ENCODE data around the gene OR13A1. TPM values are rescaled to one million over a fixed set of nuclear protein-coding genes. Genes with fewer than 3 reads are reported as not detected.
"Not testable (repeated sequence)": the region's sequence is repeated elsewhere in the genome, so short reads cannot be mapped to it uniquely, and the experiment has no call there.

Gene OR13A1
- total RNA-seq, 1 donor from 2014 or later = not detected

DNA sequence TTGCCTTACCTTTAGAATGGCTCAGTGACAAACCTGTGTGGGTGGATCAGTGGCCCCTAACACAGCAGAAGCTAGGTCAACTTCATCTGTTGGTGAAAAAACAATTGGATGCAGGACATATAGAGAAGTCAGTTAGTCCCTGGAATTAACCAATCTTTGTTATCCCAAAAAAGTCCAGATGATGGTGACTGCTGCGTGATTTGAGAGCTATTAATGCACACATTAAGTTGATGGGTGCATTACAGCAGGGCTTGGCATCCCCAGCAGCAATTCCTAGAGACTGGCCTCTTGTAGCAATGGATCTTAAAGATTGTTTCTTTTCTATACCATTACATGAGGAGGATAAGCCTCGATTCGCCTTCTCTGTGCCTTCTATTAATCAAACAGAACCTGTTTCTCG is 33.3 kb downstream of the OR13A1 start:
- no peak for DNase-seq (ENCODE audit: low read depth)

- no peak for DNase-seq (ENCODE audit: low read depth)
Measured at GRCh38 chr10:45280113-45280760, 35.2 kb downstream of the OR13A1 start.

- DNase-seq (ENCODE audit: low read depth) = no peak
Measured at GRCh38 chr10:45279682-45280081, 35.7 kb downstream of the OR13A1 start.

DNA sequence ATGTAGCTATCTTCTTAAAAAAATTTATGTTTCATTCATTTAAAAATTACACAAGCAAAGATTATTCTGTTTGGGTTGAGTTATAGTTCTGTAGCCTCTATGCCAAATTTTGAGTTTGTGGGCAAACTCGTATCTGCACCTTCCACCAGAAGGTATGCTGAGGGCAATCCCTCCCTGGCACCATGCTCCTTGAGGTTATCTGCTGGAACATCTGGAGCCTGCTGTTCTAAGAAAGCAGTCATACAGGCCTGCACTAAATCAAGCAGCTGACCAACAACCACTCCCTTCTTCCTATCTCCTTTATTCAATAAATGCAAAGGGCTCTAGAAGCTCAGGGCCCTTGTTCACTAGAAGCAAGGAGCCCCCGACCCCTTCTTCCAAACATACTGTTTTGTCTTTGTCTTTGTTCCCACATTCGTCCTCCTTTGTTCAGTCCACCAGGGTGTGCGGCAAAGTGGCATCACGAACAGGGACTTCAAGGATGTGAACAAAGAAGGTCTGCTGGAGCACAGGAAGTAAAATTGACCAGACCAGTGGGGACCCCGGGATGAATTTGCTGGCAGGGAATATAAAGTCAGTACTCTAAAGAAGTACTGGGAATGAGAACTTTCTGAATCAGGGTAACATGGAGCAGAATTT is 36.4 kb downstream of the OR13A1 start:
- DNase-seq (ENCODE audit: low read depth) = no peak

- DNase-seq (ENCODE audit: low read depth) = not testable (repeated sequence)
Measured at GRCh38 chr10:45276146-45276545, 39.3 kb downstream of the OR13A1 start.

DNA sequence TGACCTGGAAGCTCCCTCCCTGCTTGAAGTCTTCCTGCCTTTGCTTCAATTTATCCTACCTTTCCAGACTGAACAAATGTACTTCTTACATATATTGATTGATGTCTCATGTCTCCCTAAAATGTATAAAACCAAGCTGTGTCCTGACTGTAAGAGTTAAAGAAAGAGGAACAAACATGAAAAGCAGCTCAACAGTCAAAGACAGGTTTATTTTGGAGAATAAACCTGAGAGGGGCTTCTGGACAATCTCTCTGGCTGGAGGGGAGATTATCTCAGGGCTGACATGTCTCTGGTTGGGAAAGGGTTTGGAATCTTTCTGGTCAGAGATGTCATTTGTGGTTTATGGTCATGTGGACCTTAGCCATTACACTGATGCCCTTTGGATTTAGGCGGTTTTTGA is 41.0 kb downstream of the OR13A1 start:
- DNase-seq (ENCODE audit: low read depth) = no peak

DNA sequence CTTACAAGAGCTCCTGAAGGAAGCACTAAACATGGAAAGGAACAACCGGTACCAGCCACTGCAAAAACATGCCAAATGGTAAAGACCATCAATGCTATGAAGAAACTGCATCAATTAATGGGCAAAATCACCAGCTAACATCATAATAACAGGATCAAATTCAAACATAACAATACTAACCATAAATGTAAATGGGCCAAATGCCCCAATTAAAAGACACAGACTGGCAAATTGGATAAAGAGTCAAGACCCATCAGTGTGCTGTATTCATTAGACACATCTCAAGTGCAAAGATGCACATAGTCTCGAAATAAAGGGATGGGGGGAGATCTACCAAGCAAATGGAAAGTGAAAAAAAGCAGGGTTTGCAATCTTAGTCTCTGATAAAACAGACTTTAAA is 47.6 kb downstream of the OR13A1 start:
- DNase-seq (ENCODE audit: low read depth) = not testable (repeated sequence)

- no peak for DNase-seq (ENCODE audit: low read depth)
Measured at GRCh38 chr10:45265996-45266395, 49.4 kb downstream of the OR13A1 start.

GRCh38 chr10:45261946-45262345 is 53.5 kb downstream of the OR13A1 start:
- DNase-seq (ENCODE audit: low read depth) = no peak

DNA sequence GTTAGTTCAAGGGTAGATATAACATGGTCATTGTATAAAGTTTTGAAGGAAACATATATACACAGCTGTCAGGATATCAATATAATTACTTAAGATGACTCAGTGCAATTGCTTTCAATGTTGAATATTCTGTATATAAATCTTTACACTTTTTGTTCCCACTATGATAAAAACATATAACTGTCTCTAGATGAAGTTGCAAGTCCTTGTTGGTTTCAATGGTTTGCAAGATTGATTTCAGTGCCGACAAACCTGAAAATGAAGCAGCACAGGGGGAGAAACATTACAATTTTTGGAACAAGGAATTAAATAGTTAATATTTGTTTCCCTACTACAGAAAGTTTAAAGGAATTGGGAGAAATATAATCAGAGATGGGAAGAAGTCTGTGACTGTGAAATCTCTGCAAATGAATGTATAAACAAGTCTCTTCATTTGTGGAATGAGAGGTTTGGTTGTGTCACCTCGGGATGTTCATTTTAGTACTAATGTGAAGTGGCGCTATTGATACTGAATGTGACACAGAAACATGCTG is 54.1 kb downstream of the OR13A1 start:
- no peak for DNase-seq (ENCODE audit: low read depth)

DNA sequence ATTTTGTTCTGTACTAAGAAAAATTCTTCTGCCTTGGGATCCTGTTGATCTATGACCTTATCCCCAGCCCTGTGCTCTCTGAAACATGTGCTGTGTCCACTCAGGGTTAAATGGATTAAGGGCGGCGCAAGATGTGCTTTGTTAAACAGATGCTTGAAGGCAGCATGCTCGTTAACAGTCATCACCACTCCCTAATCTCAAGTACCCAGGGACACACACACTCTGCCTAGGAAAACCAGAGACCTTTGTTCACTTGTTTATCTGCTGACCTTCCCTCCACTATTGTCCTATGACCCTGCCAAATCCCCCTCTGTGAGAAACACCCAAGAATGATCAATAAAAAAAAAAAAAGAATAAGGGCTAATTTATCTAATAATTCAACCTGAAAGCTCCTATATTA is 54.8 kb downstream of the OR13A1 start:
- DNase-seq (ENCODE audit: low read depth) = not testable (repeated sequence)

DNA sequence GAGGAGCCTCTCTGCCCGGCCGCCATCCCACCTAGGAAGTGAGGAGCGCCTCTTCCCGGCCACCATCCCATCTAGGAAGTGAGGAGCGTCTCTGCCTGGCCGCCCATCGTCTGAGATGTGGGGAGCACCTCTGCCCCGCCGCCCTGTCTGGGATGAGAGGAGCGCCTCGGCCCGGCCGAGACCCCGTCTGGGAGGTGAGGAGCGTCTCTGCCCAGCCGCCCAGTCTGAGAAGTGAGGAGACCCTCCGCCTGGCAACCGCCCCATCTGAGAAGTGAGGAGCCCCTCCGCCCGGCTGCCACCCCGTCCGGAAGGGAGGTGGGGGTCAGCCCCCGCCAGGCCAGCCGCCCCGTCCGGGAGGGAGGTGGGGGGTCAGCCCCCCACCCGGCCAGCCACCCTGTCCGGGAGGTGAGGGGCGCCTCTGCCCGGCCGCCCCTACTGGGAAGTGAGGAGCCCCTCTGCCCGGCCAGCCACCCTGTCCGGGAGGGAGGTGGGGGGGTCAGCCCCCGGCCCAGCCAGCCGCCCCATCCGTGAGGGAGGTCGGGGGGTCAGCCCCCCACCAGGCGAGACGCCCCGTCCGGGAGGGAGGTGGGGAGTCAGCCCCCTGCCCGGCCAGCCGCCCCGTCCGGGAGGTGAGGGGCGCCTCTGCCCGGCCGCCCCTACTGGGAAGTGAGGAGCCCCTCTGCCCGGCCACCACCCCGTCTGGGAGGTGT is 55.5 kb downstream of the OR13A1 start:
- DNase-seq (ENCODE audit: low read depth) = not testable (repeated sequence)

DNA sequence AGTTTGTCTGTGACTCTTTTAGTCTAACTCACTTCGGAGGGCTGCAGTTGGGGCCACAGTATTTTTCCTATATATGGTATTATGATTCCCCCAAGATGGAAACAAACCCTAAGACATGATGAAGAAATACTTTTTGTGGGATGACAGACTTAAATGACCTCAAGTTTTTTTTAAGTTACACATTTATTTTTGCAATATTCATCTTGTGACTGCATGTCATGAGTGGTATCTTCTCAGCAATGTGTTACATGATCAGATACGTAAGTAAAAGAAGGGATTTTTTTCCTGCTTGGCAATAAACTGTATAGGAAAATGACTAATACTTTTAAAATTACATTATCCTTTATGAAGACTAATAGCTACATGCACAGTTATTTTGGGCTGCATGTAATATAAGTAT is 57.8 kb downstream of the OR13A1 start:
- no peak for DNase-seq (ENCODE audit: low read depth)

DNA sequence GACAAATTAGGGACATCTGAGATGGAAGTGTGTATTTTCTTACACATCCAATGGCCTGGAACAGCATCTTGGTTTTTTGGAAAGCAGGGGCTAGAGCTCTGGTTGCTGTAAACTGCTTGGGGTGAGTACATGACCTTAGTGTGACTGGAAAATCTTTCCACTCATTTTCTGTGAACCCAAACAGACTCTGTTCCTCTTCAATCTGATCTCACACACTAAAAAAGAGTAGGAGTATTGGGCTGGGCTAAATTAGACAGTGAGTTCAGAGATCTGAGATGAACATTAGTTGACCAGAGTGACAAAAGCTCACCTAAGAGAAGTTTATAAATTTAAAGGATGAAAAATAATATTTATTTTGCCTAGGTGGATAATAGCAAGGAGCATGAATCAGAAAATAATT is 59.2 kb downstream of the OR13A1 start:
- DNase-seq (ENCODE audit: low read depth) = no peak

DNA sequence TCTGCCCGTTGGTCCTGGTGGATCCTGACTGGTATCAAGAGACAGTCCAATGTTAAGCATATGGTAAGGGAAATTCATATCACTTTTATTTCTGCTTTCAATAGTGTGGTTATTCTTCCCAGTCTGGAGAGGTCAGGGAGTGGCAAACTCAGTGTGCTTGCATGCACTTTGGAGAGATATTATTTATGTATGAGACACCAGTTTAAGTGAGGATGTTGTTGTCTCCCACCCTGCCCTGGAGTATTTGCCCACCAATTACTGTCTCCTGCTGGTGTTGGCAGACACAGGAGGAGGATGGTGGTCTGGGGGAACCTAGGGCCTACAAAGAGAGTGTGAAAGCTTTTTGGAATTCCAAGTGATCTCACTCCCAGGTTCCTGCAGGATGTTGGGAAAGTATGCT is 59.7 kb downstream of the OR13A1 start:
- DNase-seq (ENCODE audit: low read depth) = no peak

DNA sequence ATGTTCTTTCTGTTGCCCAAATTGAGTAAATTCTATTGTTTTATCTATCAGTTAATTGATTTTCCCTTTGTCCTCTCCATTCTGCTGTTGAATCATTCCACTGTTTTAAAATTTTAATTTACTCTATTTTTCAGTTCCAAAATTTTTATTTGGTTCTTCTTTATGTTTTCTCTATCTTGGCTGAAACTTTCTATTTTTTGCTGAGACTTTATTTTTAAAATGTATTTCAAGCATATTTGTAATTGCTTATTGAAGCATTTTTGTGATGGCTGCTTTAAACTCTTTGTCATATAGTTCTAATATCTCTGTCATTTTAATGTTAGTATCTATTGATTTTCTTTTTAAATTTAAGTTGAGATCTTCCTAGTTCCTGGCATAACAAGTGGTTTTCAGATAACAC is 60.5 kb downstream of the OR13A1 start:
- no peak for DNase-seq (ENCODE audit: low read depth)

- DNase-seq (ENCODE audit: low read depth) = no peak
Measured at GRCh38 chr10:45253183-45253914, 62.1 kb downstream of the OR13A1 start.
